Stimulated activated CD4-positive, alpha-beta T cell treated with anti-CD3 and anti-CD28 coated beads, Interleukin-1b, Interleukin-23, amount 100 ng/mL, for 1 hour (primary cell): ENCODE measurements around the gene KIF1A.
"Not testable (repeated sequence)": the region's sequence is repeated elsewhere in the genome, so short reads cannot be mapped to it uniquely, and the experiment has no call there.

Source experiments
- DNase-seq, 2 donors: peaks; one replicate each; pipeline ENCODE4 v3.0.0-alpha.2; 2020; ENCODE audit warnings: low read depth in 2 of 2

The KIF1A gene

DNA sequence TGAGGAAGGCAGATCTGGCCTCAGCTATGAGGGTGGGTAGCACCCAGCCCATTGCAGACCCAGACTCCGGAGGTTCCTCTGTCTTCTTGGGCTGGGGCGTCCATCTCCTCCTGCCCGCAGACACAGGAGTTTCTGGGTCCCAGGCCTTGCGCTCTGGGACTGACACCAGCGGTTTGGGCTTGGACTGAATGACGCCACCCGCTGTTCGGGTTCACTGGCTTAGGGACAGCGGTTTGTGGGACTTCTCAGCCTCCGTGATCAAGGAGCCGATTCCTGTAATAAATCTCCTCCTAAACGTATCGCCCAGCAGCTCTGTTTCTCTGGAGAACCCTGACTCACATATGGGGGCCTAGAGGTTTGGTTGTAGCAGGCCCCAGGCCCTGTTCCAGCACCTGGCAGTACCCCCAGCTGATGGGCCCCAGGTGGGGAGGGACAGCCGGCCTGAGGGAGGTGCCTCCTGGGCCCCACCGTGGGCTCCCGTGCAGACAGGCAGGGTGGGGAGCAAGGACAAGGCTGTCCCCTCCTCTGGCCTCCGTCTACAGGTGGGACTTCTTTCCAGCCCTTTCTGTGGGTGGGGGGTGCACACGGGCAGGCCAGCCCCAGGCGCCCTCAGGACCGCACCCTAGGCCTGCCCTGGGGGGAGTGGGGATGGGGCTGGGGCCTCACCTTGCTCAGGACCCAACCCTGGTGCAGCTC, 132.8 kb downstream of the KIF1A start:
- DNase-seq, result no peak

DNA sequence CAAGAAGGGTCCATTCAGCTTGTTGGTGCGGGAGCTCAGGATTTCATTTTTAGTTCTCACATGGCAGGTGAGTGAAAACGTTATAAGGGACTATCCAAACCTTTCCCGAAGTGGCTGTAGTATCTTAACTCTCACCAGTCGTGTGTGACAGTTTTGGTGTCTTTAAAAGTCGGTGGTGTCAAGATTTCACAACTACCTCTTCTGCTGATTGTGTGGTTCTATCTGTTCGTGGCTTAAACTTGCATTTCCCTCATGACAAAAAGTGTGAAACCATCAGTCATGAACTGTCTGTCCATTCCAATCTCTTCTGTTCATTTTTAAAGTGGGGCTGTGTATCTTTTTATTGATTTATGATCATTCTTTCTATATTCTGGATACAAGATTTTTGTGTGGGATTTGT, 133.6 kb downstream of the KIF1A start:
- no peak for DNase-seq

DNA sequence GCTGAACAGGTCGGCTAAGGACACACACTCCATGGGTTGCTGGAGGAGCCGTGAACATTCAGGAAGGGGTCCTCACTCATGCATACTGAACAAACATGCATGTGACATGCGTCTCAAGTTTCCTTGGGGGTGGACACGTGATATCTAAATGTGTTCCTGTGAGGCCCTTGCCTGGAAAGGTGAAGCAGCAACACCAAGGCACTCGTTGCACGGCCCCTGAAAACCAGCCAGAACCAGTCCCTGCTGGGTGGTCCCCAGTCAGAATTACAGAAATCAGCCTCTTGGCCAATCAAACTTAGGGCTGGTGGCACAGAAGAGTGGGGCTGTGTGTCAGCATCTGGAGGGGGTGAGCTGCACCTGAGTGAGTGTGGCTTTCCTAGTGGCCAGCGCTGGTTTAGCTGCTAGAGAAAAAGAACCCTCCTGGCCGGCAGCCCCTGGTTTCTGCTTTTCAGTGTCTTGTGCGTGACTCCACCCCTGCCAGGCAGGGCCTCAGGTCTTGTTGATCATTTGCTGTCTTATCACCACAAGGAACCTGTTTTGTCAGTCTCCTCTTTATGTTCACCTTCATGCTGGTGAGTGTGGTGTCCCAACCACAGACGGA, 134.1 kb downstream of the KIF1A start:
- DNase-seq, result no peak

DNA sequence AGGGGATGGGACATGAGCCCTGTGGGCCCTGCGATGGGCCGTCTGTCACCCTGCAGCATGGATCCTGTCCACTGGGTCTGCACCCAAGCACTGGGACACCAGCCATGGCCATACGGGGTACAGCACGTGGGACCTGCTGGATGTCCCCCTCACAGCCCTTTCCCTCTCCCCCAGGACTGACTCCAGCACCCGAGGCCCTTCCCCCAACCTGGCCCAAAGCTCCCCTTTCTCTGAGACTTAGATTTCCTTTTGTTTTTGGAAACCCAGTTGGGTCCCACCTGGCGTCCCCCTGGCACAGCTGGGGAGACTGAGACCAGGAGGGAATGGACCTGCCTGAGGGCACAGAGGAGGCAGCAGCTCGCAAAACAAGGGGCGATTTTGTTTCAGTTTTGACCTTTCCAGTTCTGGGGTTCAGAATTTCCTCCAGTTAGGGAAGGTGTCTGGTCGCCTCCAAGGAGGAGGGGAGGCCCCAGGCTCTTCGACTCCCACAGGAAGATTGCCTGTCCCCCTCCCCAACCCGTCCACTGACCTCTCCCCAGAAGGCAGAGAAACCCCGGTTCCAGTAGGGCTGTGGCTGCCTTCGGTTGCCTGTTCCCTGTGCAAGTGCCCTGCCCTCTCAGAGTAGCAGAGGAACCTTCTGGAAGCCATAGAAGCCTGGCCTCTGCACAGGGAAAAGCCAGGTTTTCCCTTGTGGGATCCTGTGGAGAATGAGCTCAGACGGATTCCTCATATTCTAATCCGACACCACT, 135.9 kb downstream of the KIF1A start:
- DNase-seq, result not testable (repeated sequence)

DNA sequence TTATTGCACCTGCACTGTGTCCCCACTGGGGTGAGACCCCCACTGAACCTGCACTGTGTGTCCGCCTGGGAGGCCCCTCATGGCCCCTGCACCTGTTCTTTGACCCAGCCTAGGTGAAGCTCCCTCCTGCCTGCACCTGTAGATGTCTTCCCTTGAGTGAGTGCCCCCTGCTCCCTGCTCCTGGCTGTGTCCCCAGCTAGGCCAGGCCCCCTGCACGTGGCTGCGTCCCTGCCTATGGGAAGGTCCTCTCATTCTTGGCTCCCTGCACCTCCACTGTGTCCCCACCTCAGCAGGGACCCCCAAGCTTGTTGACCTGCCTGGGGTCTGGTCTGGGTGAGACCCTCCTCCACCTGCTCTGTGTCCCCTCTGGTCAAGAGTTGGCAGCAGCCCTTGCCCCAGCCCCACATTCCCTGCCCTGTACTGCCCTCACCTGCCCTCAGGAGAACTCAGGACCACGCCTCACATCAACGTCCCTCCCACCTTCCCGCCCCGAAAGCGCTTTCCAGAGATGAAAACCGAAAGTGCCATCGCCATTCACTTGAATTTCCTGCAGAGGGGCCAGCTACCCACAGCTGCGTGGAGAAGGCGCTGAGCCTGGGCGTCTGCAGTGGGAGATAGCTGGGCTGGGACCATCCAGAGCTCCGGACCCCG, 136.6 kb downstream of the KIF1A start:
- DNase-seq, result not testable (repeated sequence)

DNA sequence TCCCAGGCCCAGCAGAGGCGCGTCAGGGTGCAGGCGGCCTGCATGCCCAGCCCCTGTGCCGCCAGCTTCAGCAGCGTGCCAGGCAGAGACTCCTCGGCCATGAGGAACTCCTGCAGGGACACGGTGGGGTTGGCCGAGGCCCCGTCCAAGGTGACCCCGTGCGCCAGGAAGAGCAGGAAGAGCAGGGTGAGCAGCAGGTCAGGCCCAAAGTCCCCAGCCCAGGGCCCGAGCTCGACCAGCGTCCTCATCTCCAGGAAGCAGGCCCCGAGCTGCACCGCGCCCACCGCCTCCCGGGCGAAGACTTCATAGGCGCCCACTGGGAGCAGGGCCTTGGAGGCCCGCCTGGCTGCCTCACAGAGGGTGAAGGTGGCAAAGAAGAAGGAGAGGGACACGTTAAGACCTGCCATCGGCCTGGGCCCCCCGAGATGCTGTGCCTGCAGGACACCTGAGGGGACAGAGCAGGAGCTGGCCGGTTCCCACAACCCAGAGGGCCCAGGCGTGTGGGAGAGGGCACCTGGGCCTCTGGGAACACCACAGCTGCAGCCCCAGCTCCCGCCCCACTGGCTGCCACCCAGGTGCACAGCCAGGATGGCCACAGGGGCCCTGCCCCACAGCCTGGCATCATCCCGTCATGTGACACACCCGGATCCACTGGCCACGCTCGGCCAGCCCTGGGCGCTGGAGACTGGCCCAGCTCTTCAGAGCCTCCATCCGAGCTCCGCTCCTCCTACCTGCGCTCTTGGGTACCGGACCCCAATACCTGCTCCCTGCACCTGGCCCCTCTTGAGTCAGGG, 137.4 kb downstream of the KIF1A start, which contains the start of gene AQP12B:
Gene AQP12B, minus strand, starts transcription at position 455 of the 794 bp plus-strand sequence. Its CDS starts 48 bp downstream, at position 407.
- not testable (repeated sequence) for DNase-seq

DNA sequence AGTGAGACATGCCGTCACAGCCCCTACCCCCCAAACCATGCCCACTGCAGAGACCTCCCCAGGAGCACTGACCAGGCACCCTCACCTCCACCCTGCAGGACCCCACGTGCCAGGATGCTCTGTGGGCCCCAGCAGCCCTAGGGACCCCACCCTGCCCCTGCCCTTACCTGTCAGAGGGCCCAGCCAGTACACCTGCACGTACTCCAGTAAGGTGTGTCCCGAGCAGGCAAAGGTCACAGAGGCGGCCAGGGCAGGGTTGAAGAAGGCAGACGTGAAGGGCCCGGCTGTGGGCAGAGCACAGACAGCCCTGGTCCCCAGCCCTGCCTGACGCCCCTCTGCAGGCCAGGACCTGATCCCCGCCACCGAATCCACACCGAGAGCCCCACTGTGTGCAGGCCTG, 139.8 kb downstream of the KIF1A start:
- DNase-seq, result not testable (repeated sequence)

DNA sequence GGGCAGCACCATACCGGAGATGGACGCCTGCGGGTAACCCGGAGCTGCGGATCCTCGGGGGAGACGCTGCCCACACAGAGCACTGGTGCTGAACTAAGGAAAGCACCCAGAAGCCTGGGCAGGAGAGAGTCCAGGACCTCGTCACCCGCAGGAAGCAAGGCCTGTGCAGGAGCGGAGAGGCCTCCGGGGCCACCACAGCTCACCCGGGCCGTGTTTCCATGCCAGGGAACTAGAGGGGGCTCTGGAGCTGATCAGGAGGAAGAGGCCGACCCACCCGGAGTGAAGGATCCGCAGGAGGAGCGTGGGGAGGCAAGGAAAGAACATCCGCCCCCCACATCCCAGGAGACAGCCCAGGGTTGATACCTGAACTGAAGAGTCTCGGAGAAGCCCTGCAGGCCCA, 141.1 kb downstream of the KIF1A start:
- DNase-seq, result not testable (repeated sequence)

DNA sequence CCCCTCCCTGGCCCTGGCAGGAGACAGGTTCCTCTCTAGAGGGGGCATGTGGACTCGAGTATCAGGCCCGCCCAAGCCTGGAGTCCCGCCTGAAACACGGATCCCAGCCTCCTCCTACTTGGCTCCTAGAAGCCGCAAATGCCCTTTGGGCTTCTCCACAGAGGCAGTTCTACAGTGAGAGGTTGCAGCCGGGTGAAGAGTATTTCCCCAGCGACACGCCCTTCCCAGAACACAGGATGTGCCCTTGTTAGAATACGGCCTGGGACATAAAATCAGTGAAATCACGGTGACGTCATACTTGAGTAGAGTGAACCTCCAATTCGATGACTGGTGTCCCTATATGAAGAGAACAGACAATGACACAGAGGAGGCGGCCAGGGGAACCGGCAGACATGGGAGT, 142.0 kb downstream of the KIF1A start:
- DNase-seq, result not testable (repeated sequence)

DNA sequence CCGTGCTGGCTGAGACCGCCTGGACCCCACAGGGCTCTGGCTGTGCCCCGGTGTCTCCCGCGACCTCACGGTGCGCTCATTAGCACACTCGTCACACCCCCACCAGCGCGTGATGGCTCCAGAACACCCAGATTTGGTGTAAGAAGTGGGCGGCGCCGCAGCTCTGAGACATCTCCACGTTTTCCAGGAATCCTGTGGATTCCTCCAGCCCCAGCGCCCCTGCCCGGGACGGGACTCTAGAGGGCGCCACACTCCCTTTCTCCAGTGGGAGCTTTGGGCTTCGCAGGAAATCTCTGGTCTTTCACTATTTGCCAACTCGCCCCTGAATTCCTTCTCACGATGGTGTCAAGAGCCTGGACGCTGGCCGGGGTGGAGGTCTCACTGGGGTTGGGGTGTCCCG, 144.7 kb downstream of the KIF1A start:
- DNase-seq, result not testable (repeated sequence)

DNA sequence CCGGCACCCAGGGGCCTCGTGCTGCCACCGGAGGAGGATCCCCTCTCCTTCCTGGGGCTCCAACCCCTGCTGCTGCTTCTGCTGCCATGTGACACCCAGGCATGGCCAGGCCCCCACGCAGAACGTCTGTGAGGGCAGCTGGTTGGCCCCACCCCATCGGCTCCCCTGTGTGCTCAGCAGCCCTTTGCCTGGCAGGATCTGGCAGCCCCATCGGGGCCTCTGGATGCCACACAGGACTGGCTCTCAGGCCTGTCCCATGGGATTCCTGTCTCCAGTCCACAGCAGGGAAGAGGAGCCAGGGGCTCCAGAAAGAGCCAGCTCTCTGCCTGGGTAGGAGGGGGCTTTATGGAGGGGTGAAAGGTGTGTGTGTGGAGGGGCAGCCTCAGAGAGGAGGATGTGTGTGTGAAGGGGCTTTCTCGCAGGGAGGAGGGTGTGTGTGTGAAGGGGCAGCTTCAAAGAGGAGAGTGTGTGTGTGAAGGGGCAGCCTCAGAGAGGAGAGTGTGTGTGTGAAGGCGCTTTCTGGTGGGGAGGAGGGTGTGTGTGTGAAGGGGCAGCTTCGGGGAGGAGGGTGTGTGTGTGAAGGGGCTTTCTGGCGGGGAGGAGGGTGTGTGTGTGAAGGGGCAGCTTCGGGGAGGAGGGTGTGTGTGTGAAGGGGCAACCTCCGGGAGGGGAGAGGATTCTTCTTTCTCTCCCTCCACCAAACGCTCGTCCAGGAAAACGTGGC, 145.4 kb downstream of the KIF1A start:
- not testable (repeated sequence) for DNase-seq

DNA sequence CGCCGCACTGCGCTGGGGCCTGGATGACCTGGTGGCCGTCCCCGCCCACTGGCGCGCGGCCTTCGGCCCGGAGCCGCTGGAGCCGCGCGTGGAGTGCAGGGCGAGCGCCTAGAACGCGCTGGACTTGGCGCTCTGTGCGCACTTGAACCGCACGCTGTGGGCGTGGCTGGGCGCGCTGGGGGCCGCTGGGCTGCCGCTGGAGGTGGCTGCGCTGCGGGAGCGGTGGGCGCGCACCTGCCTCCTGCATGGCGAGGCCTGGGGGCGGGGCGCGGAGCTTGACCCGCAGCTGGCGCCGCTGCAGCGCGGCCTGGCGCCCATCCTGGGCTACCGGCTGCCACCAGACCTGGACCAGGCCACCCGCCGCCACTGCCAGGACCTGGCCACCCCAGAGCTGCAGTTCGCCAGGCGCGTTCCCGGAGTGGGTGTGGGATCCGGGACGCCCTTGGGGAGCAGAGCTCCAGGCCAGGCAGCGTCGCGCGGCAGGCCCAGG, 147.3 kb downstream of the KIF1A start:
- DNase-seq, result no peak

DNA sequence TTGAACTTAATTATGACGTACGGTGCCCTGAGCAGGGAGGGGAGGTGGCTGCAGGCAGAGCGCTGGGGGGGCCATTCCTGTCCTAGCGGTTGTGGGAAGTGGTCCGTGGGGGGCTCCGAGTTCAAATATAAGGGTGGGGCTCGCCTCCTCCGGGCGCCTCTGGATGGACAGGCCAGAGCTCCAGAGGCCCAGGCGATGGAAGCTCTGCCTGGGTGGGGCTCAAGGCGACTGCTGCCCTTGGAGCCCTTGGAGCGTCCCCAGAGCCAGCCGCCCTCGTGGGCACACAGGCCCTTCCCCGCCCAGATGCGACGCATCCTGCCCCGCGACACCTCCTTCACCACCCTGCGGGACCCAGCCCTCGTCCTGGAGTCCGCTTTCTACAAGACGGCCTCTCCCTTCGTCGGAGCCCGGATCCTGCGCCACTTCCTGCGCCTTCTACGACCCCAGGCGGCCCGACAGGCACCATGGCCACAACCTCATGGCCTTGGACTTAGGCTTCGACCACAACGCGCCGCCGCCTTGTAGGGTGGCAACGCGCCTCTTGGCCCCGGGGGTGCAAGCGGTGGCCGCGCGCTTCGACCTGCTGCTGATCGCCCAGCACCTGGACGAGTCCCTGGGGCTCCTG, 147.8 kb downstream of the KIF1A start:
- DNase-seq, result no peak

DNA sequence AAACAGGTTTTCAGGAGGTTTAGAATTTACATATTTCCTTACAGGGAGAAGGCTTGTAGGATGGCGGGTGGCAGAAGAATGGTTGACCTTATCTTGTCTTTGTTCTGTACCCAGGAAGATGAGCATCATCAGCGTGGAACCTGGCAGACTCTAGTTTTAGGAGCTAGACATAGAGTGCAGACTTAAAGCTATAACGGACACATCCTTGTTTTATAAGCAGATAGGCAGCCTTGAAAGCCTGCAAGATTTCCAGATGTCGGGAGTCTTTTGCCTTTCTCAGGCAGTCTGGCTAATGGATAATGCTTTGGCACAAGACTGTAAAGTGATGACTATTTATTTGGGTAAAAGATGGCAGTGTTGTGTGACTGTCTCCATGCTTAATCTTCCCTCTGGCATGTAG, 149.1 kb downstream of the KIF1A start:
- no peak for DNase-seq

DNA sequence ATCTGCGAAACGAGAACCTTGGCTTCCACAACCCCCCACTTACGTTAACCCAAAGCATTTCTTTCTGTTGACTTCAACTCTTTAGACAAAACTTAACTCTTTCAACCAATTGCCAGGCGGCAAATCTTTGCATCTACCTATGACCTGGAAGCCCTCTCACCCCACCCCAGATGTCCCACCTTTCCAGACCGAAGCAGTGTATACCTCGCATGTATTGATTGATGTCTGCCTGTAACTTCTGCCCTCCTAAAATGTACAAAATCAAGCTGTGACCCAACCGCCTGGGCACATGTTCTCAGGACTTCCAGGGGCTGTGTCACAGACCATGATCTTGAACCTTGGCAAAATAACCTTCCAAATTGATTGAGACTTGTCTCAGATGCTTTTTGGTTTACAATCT, 149.6 kb downstream of the KIF1A start:
- DNase-seq, result no peak

DNA sequence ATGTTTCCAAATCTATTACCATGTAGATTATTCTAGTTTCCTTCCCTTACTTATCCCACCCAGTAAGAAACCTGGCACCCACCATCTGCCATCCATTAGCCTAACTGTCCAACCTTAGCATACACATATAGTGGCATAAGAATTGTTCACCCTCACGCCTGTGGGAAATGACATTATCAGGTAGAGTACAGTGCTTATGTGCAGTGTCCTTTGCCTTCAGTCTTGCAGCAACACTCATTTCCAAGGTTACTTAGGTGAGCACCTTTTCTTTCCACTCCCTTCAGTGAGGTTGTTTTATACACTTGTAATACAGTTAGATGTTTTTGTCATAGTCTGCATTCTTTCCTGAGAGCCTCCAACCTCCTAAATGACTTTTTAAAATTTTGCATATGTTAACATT, 155.4 kb downstream of the KIF1A start:
- DNase-seq, result no peak
